Measurements from ENCODE around the gene UNC93A. TPM values are rescaled to one million over a fixed set of nuclear protein-coding genes. Genes with fewer than 3 reads are reported as not detected.
"Not testable (repeated sequence)": the region's sequence is repeated elsewhere in the genome, so short reads cannot be mapped to it uniquely, and the experiment has no call there.

Gene UNC93A
- total RNA-seq, 6 experiments from 2014 or later: not detected

- peaks cover 38% of the 10 kb centered on the region for H3K9me3 Mint-ChIP-seq
- DNase-seq: no peak
- H3K4me3 Mint-ChIP-seq: no peak overlapping the region
- H3K27me3 Mint-ChIP-seq (ENCODE audit: insufficient read depth): no peaks in the 10 kb centered on the region; the same call in 1 of the 2 replicates
- H3K4me1 Mint-ChIP-seq (ENCODE audit: low read depth): no peaks in the 10 kb centered on the region
- no peaks in the 10 kb centered on the region for H3K36me3 Mint-ChIP-seq (ENCODE audit: low read depth)
- TF ChIP-seq CTCF (IDR thresholded peaks at IDR 0.05): no peak
- no peak overlapping the region for H3K27ac Mint-ChIP-seq
These were observed 45.5 kb upstream of the UNC93A start for GRCh38 chr6:167245591-167245990.

GRCh38 chr6:167247814-167248595 lies 43.1 kb upstream of the UNC93A start:
- Mint-ChIP-seq H3K36me3 (ENCODE audit: low read depth) (no peaks in the 10 kb centered on the region), H3K27ac (no peak overlapping the region), H3K4me1 (ENCODE audit: low read depth) (no peaks in the 10 kb centered on the region), H3K27me3 (ENCODE audit: insufficient read depth) (no peaks in the 10 kb centered on the region; the same call in 1 of the 2 replicates), H3K9me3 (peaks cover 40% of the 10 kb centered on the region), H3K4me3 (no peak overlapping the region)
- no peak for TF ChIP-seq CTCF (IDR thresholded peaks at IDR 0.05)
- DNase-seq: no peak

GRCh38 chr6:167248878-167249455 lies 42.1 kb upstream of the UNC93A start:
- peaks cover 39% of the 10 kb centered on the region for H3K9me3 Mint-ChIP-seq
- not testable (repeated sequence) for DNase-seq; H3K27me3 Mint-ChIP-seq (ENCODE audit: insufficient read depth); H3K4me3 Mint-ChIP-seq; H3K36me3 Mint-ChIP-seq (ENCODE audit: low read depth); H3K4me1 Mint-ChIP-seq (ENCODE audit: low read depth); H3K27ac Mint-ChIP-seq

GRCh38 chr6:167252271-167252670 lies 38.8 kb upstream of the UNC93A start:
- Mint-ChIP-seq H3K27ac (no peak overlapping the region), H3K4me3 (no peak overlapping the region), H3K36me3 (ENCODE audit: low read depth) (no peaks in the 10 kb centered on the region), H3K27me3 (ENCODE audit: insufficient read depth) (no peaks in the 10 kb centered on the region; the same call in 1 of the 2 replicates), H3K9me3 (peaks cover 28% of the 10 kb centered on the region), H3K4me1 (ENCODE audit: low read depth) (no peaks in the 10 kb centered on the region)
- TF ChIP-seq CTCF (IDR thresholded peaks at IDR 0.05): no peak
- no peak for DNase-seq

GRCh38 chr6:167255918-167256553 lies 35.1 kb upstream of the UNC93A start:
- no peak; the same call in 1 of the 2 replicates for TF ChIP-seq CTCF (IDR thresholded peaks at IDR 0.05)
- Mint-ChIP-seq H3K27me3 (ENCODE audit: insufficient read depth) (no peaks in the 10 kb centered on the region; the same call in 1 of the 2 replicates), H3K9me3 (peaks cover 35% of the 10 kb centered on the region), H3K36me3 (ENCODE audit: low read depth) (no peaks in the 10 kb centered on the region), H3K4me1 (ENCODE audit: low read depth) (no peaks in the 10 kb centered on the region), H3K4me3 (no peak overlapping the region), H3K27ac (no peak overlapping the region)
- DNase-seq: no peak

GRCh38 chr6:167258646-167259045 lies 32.5 kb upstream of the UNC93A start:
- Mint-ChIP-seq H3K36me3 (ENCODE audit: low read depth) (no peaks in the 10 kb centered on the region), H3K27me3 (ENCODE audit: insufficient read depth) (no peaks in the 10 kb centered on the region; the same call in 1 of the 2 replicates), H3K4me3 (no peak overlapping the region), H3K4me1 (ENCODE audit: low read depth) (no peaks in the 10 kb centered on the region), H3K27ac (no peak overlapping the region), H3K9me3 (peaks cover 56% of the 10 kb centered on the region)
- TF ChIP-seq CTCF (IDR thresholded peaks at IDR 0.05): no peak
- DNase-seq: no peak

- Mint-ChIP-seq H3K36me3 (ENCODE audit: low read depth) (peaks cover 13% of the 10 kb centered on the region; the same call in 1 of the 2 replicates), H3K9me3 (peaks cover 72% of the 10 kb centered on the region)
- not testable (repeated sequence) for DNase-seq; H3K4me3 Mint-ChIP-seq; H3K27me3 Mint-ChIP-seq (ENCODE audit: insufficient read depth); H3K4me1 Mint-ChIP-seq (ENCODE audit: low read depth); H3K27ac Mint-ChIP-seq
These were observed 24.9 kb upstream of the UNC93A start for GRCh38 chr6:167266057-167266829.
